IPS DF 6.9 (cell line): ENCODE results near the gene KIAA0513.

Experiments
- DNase-seq: peaks from one replicate; pipeline ENCODE4 v3.0.0-alpha.2; 2013; ENCODE audit warnings: low read depth, low spot score
- H3K27ac ChIP-seq: one replicate; pipeline ENCODE4 v1.5.1; 2013; ENCODE audit warnings: low read length, control low read depth
- H3K27me3 ChIP-seq: 2 replicates; pipeline ENCODE4 v1.6.1; 2013; ENCODE audit warnings: mild to moderate bottlenecking, low read length; ENCODE audit not compliant: control insufficient read depth, insufficient read depth
- H3K36me3 ChIP-seq: 2 replicates; pipeline ENCODE4 v1.6.1; 2013; ENCODE audit warnings: low read length; ENCODE audit not compliant: control insufficient read depth, insufficient read depth
- H3K4me1 ChIP-seq: 2 replicates; pipeline ENCODE4 v1.6.1; 2013; ENCODE audit warnings: low read length; ENCODE audit not compliant: control insufficient read depth, insufficient read depth
- H3K4me3 ChIP-seq: 2 replicates; pipeline ENCODE4 v1.5.1; 2013; ENCODE audit warnings: mild to moderate bottlenecking, low read length
- H3K9me3 ChIP-seq: 2 replicates; pipeline ENCODE4 v1.6.1; 2013; ENCODE audit warnings: low read length, inconsistent platforms; ENCODE audit not compliant: control insufficient read depth, insufficient read depth
- whole genome bisulfite sequencing: extraction: QIAGEN DNeasy Blood & Tissue Kit; methylation state at CpG from one replicate; pipeline ENCODE4 v1.1.7; 2013; ENCODE audit warnings: mixed read lengths, missing lambda C conversion rate; ENCODE audit not compliant: insufficient read length, insufficient coverage; 5-methylcytosine and 5-hydroxymethylcytosine counted together

Gene KIAA0513

GRCh38 chr16:85134076-85134788 lies 106.6 kb downstream of the KIAA0513 start:
- DNase-seq, result no peak
- no peak overlapping the region for H3K4me3 ChIP-seq
- H3K9me3 ChIP-seq, result no peaks in the 10 kb centered on the region
- H3K4me1 ChIP-seq, result 0 out of 2 replicates have a peak, but pooled peaks cover 1% of the 10 kb centered on the region
- no CpG with 5 or more reads among the region's 19 CpGs for WGBS
- H3K27ac ChIP-seq, result no peak overlapping the region
- no peaks in the 10 kb centered on the region for H3K36me3 ChIP-seq
- no peaks in the 10 kb centered on the region for H3K27me3 ChIP-seq

GRCh38 chr16:85134789-85135142 lies 107.2 kb downstream of the KIAA0513 start:
- WGBS, result no CpG with 5 or more reads among the region's 14 CpGs

GRCh38 chr16:85136213-85136701 lies 108.7 kb downstream of the KIAA0513 start:
- no peak overlapping the region for H3K27ac ChIP-seq
- no CpG with 5 or more reads among the region's 12 CpGs for WGBS

More at GRCh38 chr16:85134789-85135142, 107.2 kb downstream of the KIAA0513 start:
- no peaks in the 10 kb centered on the region for H3K36me3 ChIP-seq
- no peaks in the 10 kb centered on the region for H3K27me3 ChIP-seq
- H3K27ac ChIP-seq, result no peak overlapping the region
- no peaks in the 10 kb centered on the region for H3K9me3 ChIP-seq
- no peak overlapping the region for H3K4me3 ChIP-seq
- DNase-seq, result no peak
- 0 out of 2 replicates have a peak, but pooled peaks cover 1% of the 10 kb centered on the region for H3K4me1 ChIP-seq

GRCh38 chr16:85136702-85137322 lies 109.2 kb downstream of the KIAA0513 start:
- Histone ChIP-seq H3K27me3 (no peaks in the 10 kb centered on the region), H3K27ac (no peak overlapping the region), H3K4me3 (no peak overlapping the region), H3K4me1 (0 out of 2 replicates have a peak, but pooled peaks cover 1% of the 10 kb centered on the region), H3K9me3 (no peaks in the 10 kb centered on the region), H3K36me3 (no peaks in the 10 kb centered on the region)
- WGBS, result no CpG with 5 or more reads among the region's 17 CpGs
- DNase-seq, result no peak

More at GRCh38 chr16:85136213-85136701, 108.7 kb downstream of the KIAA0513 start:
- no peak for DNase-seq
- Histone ChIP-seq H3K4me3 (no peak overlapping the region), H3K36me3 (no peaks in the 10 kb centered on the region), H3K27me3 (no peaks in the 10 kb centered on the region), H3K4me1 (0 out of 2 replicates have a peak, but pooled peaks cover 1% of the 10 kb centered on the region), H3K9me3 (no peaks in the 10 kb centered on the region)

GRCh38 chr16:85137323-85138072 lies 109.9 kb downstream of the KIAA0513 start:
- no peak for DNase-seq
- Histone ChIP-seq H3K9me3 (no peaks in the 10 kb centered on the region), H3K27ac (no peak overlapping the region), H3K36me3 (no peaks in the 10 kb centered on the region), H3K27me3 (no peaks in the 10 kb centered on the region), H3K4me1 (0 out of 2 replicates have a peak, but pooled peaks cover 1% of the 10 kb centered on the region), H3K4me3 (no peak overlapping the region)
- no CpG with 5 or more reads among the region's 29 CpGs for WGBS

- no peaks in the 10 kb centered on the region for H3K27me3 ChIP-seq
- no peak for DNase-seq
- H3K9me3 ChIP-seq, result no peaks in the 10 kb centered on the region
- H3K4me1 ChIP-seq, result 0 out of 2 replicates have a peak, but pooled peaks cover 1% of the 10 kb centered on the region
- no peaks in the 10 kb centered on the region for H3K36me3 ChIP-seq
- WGBS, result no CpG with 5 or more reads among the region's 12 CpGs
- H3K27ac ChIP-seq, result no peak overlapping the region
- no peak overlapping the region for H3K4me3 ChIP-seq
Observed at GRCh38 chr16:85138073-85138824, 110.7 kb downstream of the KIAA0513 start.

- Histone ChIP-seq H3K36me3 (no peaks in the 10 kb centered on the region), H3K27ac (no peak overlapping the region), H3K4me1 (0 out of 2 replicates have a peak, but pooled peaks cover 1% of the 10 kb centered on the region), H3K4me3 (no peak overlapping the region), H3K9me3 (no peaks in the 10 kb centered on the region), H3K27me3 (no peaks in the 10 kb centered on the region)
- WGBS, result no CpG with 5 or more reads among the region's 16 CpGs
- DNase-seq, result no peak
Observed at GRCh38 chr16:85138825-85139627, 111.4 kb downstream of the KIAA0513 start.

GRCh38 chr16:85139881-85140339 lies 112.3 kb downstream of the KIAA0513 start:
- no peak overlapping the region for H3K27ac ChIP-seq
- no peak for DNase-seq
- no CpG with 5 or more reads among the region's 9 CpGs for WGBS
- H3K4me1 ChIP-seq, result 0 out of 2 replicates have a peak, but pooled peaks cover 1% of the 10 kb centered on the region
- H3K4me3 ChIP-seq, result no peak overlapping the region
- no peaks in the 10 kb centered on the region for H3K27me3 ChIP-seq
- H3K9me3 ChIP-seq, result no peaks in the 10 kb centered on the region
- H3K36me3 ChIP-seq, result no peaks in the 10 kb centered on the region

- no CpG with 5 or more reads among the region's 12 CpGs for WGBS
- DNase-seq, result no peak
- H3K4me1 ChIP-seq, result 0 out of 2 replicates have a peak, but pooled peaks cover 1% of the 10 kb centered on the region
- H3K27me3 ChIP-seq, result no peaks in the 10 kb centered on the region
- H3K4me3 ChIP-seq, result no peak overlapping the region
- no peak overlapping the region for H3K27ac ChIP-seq
- H3K9me3 ChIP-seq, result no peaks in the 10 kb centered on the region
- no peaks in the 10 kb centered on the region for H3K36me3 ChIP-seq
Observed at GRCh38 chr16:85140455-85141012, 112.9 kb downstream of the KIAA0513 start.
